WTC11 (cell line): ENCODE measurements around the gene PCSK5. TPM values are rescaled to one million over a fixed set of nuclear protein-coding genes. Genes with fewer than 3 reads are reported as not detected.

Experiments
- ATAC-seq: fragments of 200-7000 bp; cut with Tn5 transposase; 2 replicates; pipeline ENCODE4 v1.10.0; 2021; ENCODE audit warnings: mild to moderate bottlenecking, moderate library complexity
- CTCF ChIA-PET: fragments of 300-600 bp; sonication (Branson Sonifier 250); formaldehyde crosslinking; loops from one replicate; lab custom pipeline; 2021; ENCODE audit warnings: antibody characterized with exemption; lab: Charles Lee
- POLR2A ChIA-PET: fragments of 350-600 bp; sonication (Branson Sonifier 250); formaldehyde crosslinking; loops from one replicate; lab custom pipeline; 2021; ENCODE audit warnings: antibody characterized with exemption; lab: Charles Lee
- DNase-seq: peaks from one replicate; pipeline ENCODE4 v3.0.0; 2021; ENCODE audit warnings: low spot score
- H3K27ac Mint-ChIP-seq: 2 replicates; pipeline ENCODE4 v1.8.0; 2021; ENCODE audit warnings: mixed read lengths
- H3K27me3 Mint-ChIP-seq: 2 replicates; pipeline ENCODE4 v1.8.0; 2021; ENCODE audit warnings: low read depth, mild to moderate bottlenecking, moderate library complexity, mixed read lengths
- H3K36me3 Mint-ChIP-seq: 2 replicates; pipeline ENCODE4 v1.8.0; 2021; ENCODE audit warnings: mixed read lengths
- H3K4me1 Mint-ChIP-seq: 2 replicates; pipeline ENCODE4 v1.8.0; 2022; ENCODE audit warnings: mixed read lengths
- H3K4me3 Mint-ChIP-seq: 2 replicates; pipeline ENCODE4 v1.8.0; 2021; ENCODE audit warnings: mild to moderate bottlenecking, moderate library complexity, mixed read lengths
- H3K9me3 Mint-ChIP-seq: 2 replicates; pipeline ENCODE4 v1.8.0; 2021; ENCODE audit warnings: mixed read lengths
- FOXK1 ChIP-seq: sonication (generic); formaldehyde crosslinking; IDR thresholded peaks from 2 replicates; pipeline ENCODE4 v1.8.0; 2022; ENCODE audit warnings: mild to moderate bottlenecking, moderate library complexity, missing genetic modification reagents
- HMGA2 ChIP-seq: fragments of 250-450 bp; sonication (Bioruptor Pico); IDR thresholded peaks from 2 replicates; pipeline ENCODE4 v1.4.0; 2021; ENCODE audit warnings: mild to moderate bottlenecking, moderate library complexity
- MXD4 ChIP-seq: fragments of 250-450 bp; sonication (Bioruptor Pico); IDR thresholded peaks from 2 replicates; pipeline ENCODE4 v1.8.0; 2021; ENCODE audit warnings: mild to moderate bottlenecking, moderate library complexity, borderline replicate concordance
- NFATC4 ChIP-seq: fragments of 250-450 bp; sonication (Bioruptor Pico); IDR thresholded peaks from 2 replicates; pipeline ENCODE4 v1.9.0; 2021; ENCODE audit warnings: mild to moderate bottlenecking
- NFE2L1 ChIP-seq: sonication (generic); formaldehyde crosslinking; IDR thresholded peaks from 2 replicates; pipeline ENCODE4 v1.8.1; 2023; ENCODE audit warnings: missing genetic modification reagents
- PRDM15 ChIP-seq: sonication (generic); formaldehyde crosslinking; IDR thresholded peaks from 2 replicates; pipeline ENCODE4 v1.8.0; 2022; ENCODE audit warnings: missing genetic modification reagents
- STAT6 ChIP-seq: sonication (generic); formaldehyde crosslinking; conservative IDR thresholded peaks from 2 replicates; pipeline ENCODE4 v1.8.1; 2023; ENCODE audit warnings: mild to moderate bottlenecking, low read depth, missing genetic modification reagents, moderate library complexity
- TEAD4 ChIP-seq: sonication (generic); formaldehyde crosslinking; IDR thresholded peaks from 2 replicates; pipeline ENCODE4 v1.8.0; 2022; ENCODE audit warnings: mild to moderate bottlenecking, missing genetic modification reagents
- USF1 ChIP-seq: sonication (generic); formaldehyde crosslinking; IDR thresholded peaks from 2 replicates; pipeline ENCODE4 v1.8.0; 2022; ENCODE audit warnings: mild to moderate bottlenecking, missing genetic modification reagents
- ZMAT4 ChIP-seq: fragments of 250-450 bp; sonication (Bioruptor Pico); IDR thresholded peaks from 2 replicates; pipeline ENCODE4 v1.9.0; 2021; ENCODE audit warnings: mild to moderate bottlenecking
- ZNF219 ChIP-seq: sonication (generic); formaldehyde crosslinking; IDR thresholded peaks from 2 replicates; pipeline ENCODE4 v1.8.0; 2023; ENCODE audit warnings: missing genetic modification reagents, mild to moderate bottlenecking, borderline replicate concordance
- ZNF396 ChIP-seq: fragments of 250-450 bp; sonication (Bioruptor Pico); IDR thresholded peaks from 2 replicates; pipeline ENCODE4 v1.8.0; 2021; ENCODE audit warnings: mild to moderate bottlenecking, moderate library complexity, borderline replicate concordance
- ZNF425 ChIP-seq: fragments of 250-450 bp; sonication (Bioruptor Pico); conservative IDR thresholded peaks from 2 replicates; pipeline ENCODE4 v1.9.0; 2021; ENCODE audit warnings: mild to moderate bottlenecking
- total RNA-seq: library from RNA; stranded (reverse); gene quantifications from 3 replicates; pipeline ENCODE4 v1.2.3, GENCODE V29; 2021
- TF ChIP-seq, protein P1 (sequence below): sonication (generic); formaldehyde crosslinking; IDR thresholded peaks from 2 replicates; pipeline ENCODE4 v1.8.0; 2023; ENCODE audit warnings: mild to moderate bottlenecking, missing genetic modification reagents
- TF ChIP-seq, protein P2 (sequence below): sonication (generic); formaldehyde crosslinking; conservative IDR thresholded peaks from 2 replicates; pipeline ENCODE4 v1.8.1; 2022; ENCODE audit warnings: mild to moderate bottlenecking, missing genetic modification reagents
- TF ChIP-seq, protein P3 (sequence below): sonication (generic); formaldehyde crosslinking; IDR thresholded peaks from 2 replicates; pipeline ENCODE4 v1.8.1; 2023; ENCODE audit warnings: mild to moderate bottlenecking, moderate library complexity, missing genetic modification reagents

Gene PCSK5
- total RNA-seq, 1 experiment from 2014 or later = 30.6 TPM

- TF ChIP-seq, protein P1, sequence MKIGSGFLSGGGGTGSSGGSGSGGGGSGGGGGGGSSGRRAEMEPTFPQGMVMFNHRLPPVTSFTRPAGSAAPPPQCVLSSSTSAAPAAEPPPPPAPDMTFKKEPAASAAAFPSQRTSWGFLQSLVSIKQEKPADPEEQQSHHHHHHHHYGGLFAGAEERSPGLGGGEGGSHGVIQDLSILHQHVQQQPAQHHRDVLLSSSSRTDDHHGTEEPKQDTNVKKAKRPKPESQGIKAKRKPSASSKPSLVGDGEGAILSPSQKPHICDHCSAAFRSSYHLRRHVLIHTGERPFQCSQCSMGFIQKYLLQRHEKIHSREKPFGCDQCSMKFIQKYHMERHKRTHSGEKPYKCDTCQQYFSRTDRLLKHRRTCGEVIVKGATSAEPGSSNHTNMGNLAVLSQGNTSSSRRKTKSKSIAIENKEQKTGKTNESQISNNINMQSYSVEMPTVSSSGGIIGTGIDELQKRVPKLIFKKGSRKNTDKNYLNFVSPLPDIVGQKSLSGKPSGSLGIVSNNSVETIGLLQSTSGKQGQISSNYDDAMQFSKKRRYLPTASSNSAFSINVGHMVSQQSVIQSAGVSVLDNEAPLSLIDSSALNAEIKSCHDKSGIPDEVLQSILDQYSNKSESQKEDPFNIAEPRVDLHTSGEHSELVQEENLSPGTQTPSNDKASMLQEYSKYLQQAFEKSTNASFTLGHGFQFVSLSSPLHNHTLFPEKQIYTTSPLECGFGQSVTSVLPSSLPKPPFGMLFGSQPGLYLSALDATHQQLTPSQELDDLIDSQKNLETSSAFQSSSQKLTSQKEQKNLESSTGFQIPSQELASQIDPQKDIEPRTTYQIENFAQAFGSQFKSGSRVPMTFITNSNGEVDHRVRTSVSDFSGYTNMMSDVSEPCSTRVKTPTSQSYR = no peak
- TF ChIP-seq ZNF396 (CRISPR knock-in tag) (no peak), PRDM15 (CRISPR knock-in tag) (no peak)
Measured at GRCh38 chr9:75912951-75913350, 22.5 kb downstream of the PCSK5 start (continued).

GRCh38 chr9:75914002-75914401, 23.5 kb downstream of the PCSK5 start:
- Mint-ChIP-seq H3K4me1 (peaks cover 54% of the 10 kb centered on the region), H3K4me3 (no peak overlapping the region), H3K36me3 (no peaks in the 10 kb centered on the region), H3K27me3 (no peaks in the 10 kb centered on the region), H3K27ac (no peak overlapping the region), H3K9me3 (no peaks in the 10 kb centered on the region)
- ATAC-seq = no peak
- POLR2A ChIA-PET = no interaction called here
- no peak for DNase-seq
- CTCF ChIA-PET = no interaction called here
- TF ChIP-seq, protein P1 = no peak
- TF ChIP-seq ZNF425 (CRISPR knock-in tag) = no peak
- no peak for TF ChIP-seq TEAD4
- no peak for TF ChIP-seq ZNF219 (CRISPR knock-in tag)
- no peak for TF ChIP-seq USF1 (CRISPR knock-in tag)
- TF ChIP-seq, protein P2, sequence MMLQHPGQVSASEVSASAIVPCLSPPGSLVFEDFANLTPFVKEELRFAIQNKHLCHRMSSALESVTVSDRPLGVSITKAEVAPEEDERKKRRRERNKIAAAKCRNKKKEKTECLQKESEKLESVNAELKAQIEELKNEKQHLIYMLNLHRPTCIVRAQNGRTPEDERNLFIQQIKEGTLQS = no peak
- no peak for TF ChIP-seq NFATC4 (CRISPR knock-in tag)
- TF ChIP-seq, protein P3, sequence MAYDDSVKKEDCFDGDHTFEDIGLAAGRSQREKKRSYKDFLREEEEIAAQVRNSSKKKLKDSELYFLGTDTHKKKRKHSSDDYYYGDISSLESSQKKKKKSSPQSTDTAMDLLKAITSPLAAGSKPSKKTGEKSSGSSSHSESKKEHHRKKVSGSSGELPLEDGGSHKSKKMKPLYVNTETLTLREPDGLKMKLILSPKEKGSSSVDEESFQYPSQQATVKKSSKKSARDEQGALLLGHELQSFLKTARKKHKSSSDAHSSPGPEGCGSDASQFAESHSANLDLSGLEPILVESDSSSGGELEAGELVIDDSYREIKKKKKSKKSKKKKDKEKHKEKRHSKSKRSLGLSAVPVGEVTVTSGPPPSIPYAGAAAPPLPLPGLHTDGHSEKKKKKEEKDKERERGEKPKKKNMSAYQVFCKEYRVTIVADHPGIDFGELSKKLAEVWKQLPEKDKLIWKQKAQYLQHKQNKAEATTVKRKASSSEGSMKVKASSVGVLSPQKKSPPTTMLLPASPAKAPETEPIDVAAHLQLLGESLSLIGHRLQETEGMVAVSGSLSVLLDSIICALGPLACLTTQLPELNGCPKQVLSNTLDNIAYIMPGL = no peak
- TF ChIP-seq FOXK1 (CRISPR knock-in tag) = no peak
- TF ChIP-seq ZMAT4 (CRISPR knock-in tag) = no peak
- TF ChIP-seq MXD4 (CRISPR knock-in tag) = no peak
- no peak for TF ChIP-seq HMGA2 (CRISPR knock-in tag)
- no peak for TF ChIP-seq STAT6 (CRISPR knock-in tag)
- TF ChIP-seq NFE2L1 (CRISPR knock-in tag) = no peak
